Measurements from ENCODE around the gene ZSWIM2.
"Not testable (repeated sequence)": the region's sequence is repeated elsewhere in the genome, so short reads cannot be mapped to it uniquely, and the experiment has no call there.

Gene ZSWIM2

GRCh38 chr2:186835628-186836027 lies 13.3 kb downstream of the ZSWIM2 start:
- no peak for DNase-seq

- no peak for DNase-seq
These were observed 21.0 kb downstream of the ZSWIM2 start for GRCh38 chr2:186827862-186828492.

GRCh38 chr2:186827411-186827810 lies 21.6 kb downstream of the ZSWIM2 start:
- DNase-seq, result peak; percentile 9

DNA sequence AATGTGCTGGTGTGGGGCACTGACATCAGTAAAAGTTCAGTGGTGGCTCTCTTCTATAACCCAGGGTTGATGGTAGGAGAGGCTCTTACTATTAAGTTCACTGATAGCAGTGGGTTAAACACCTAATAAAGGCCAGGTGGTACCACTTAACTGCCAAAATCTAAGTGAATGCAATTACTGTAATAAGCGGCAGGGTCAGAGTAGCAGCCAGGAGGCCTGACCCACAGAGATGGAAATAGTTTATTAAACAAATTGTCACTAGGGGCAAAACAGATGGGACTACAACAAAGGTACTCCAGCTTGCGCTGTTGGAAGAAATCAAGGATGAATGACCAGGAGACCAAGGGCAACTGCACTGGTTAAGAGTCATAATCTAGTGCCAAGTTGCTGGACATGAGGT lies 26.6 kb downstream of the ZSWIM2 start:
- DNase-seq, result no peak

GRCh38 chr2:186820303-186820702 lies 28.7 kb downstream of the ZSWIM2 start:
- no peak for DNase-seq

GRCh38 chr2:186811760-186812159 lies 37.2 kb downstream of the ZSWIM2 start:
- not testable (repeated sequence) for DNase-seq

GRCh38 chr2:186806591-186806990 lies 42.4 kb downstream of the ZSWIM2 start:
- no peak for DNase-seq

- not testable (repeated sequence) for DNase-seq
These were observed 50.4 kb downstream of the ZSWIM2 start for GRCh38 chr2:186798604-186799003.

DNA sequence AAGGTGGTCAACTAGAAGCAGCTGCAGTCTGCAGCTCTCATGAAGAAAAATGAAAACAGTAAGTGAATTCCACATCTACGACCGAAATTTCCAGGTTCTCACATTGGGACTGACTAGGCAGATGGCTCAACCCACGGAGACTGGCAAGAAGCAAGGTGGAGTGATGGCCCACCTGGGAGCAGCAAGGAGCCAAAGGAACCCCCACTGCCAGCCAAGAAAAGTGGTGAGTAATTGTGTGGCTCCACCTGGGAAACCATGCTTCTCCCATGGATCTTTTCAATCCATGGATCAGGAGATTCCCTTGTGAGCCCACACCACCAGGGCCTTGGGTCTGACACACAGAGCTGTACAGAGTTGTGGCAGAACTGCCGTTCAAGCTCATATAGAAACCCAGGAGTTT lies 64.0 kb downstream of the ZSWIM2 start:
- no peak for DNase-seq

DNA sequence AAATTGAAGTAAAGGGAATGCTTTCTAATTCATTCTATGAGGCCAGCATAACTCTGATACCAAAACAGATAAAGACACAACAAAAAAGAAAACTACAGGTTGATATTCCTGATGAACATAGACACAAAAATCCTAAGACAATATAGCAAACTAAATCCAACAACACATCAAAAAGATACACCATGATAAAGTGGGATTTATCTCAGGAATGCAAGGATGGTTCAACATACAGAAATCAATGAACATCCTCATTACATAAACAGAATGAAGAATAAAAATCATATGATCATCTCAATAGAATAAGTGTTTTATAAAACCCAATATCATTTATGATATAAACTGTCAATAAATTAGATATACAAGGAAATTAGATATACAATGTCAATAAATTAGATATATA lies 65.7 kb downstream of the ZSWIM2 start:
- no peak for DNase-seq

GRCh38 chr2:186780701-186781316 lies 68.2 kb downstream of the ZSWIM2 start:
- no peak for DNase-seq

Data from amniotic stem cell (primary cell).